Measurements from ENCODE around the gene ECT2L.

ECT2L gene

DNA sequence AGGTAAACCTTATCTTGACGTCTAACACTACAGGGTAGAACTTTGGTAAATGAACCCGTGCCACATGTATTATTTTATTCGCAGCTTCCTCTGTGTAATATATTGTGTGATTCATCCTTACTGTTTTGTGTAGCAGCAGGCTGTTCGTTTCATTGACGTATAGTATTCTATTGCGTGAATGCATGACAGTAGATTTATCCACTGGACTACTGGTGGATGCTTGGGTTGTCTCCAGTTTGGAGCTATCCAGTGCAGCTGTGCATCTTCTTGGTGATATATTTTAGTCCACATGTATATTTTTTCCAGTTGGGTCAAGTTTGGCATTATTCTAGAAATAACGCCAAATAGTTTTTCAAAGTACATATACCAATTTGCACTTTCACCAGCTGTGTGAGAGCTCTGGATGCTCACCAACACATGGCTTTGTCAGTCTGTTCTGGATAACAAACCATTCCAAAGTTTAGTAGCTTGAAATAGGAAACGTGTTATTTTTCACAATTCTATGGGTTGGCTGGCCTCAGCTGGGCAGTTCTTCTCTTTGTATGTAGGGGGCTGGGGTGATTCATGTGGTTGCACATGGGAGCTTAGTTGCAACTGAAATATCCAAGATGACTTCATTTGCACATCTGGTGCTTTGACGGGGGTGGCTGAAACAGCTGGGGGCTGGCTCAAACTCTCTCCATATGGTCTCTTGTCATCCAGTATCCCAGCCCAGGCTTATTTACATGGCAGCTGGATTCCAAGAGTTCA is 9.3 kb downstream of the ECT2L start:
- DNase-seq, result no peak

DNA sequence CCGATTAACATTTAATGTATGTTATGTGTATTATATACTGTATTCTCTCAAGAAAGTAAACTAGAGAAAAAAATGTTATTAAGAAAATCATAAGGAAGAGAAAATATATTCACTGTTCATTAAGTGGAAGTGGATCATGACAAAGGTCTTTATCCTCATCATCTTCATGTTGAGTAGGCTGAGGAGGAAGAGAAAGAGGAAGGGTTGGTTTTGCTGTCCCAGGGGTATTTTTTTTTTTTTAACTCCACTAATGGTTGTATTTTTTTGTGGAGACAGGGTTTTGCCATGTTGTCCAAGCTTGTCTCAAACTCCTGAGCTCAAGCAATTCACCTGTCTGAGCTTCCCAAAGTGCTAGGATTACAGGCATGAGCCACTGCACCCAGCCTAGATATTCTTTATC is 11.0 kb downstream of the ECT2L start:
- no peak for DNase-seq

DNA sequence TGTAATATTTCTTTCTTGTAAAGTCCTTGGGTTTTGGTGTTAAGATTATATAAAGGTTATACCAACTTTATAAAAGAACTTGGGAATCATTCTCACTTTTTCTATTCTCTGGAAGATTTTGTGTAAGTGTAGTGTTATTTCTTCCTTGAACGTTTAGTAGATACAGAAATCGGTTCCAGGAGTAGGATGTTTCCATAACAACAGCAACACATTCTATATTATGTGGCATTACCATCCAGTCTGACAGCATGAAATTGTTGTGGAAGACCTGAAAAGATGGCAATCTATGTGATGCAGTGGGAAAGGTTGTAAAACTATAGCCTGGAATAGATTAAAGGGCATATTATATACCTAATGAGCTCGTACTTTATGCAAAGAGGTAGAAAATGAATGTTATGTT is 13.8 kb downstream of the ECT2L start:
- no peak for DNase-seq

DNA sequence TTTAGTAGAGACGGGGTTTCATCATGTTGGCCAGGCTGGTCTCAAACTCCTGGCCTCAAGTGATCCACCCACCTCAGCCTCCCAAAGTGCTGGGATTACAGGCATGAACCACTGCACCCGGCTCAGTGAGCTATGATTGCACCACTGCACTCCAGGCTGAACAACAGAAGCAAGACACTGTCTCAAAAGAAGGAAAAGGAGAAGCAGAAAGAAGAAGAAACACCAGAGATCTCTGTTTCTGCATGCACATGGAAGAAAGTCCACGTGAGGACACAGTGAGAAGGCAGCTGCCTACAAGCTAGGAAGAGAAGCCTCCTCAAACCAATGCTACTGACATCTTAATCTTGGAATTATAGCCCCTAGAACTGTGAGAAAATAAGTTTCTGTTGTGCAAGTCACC is 16.0 kb downstream of the ECT2L start:
- no peak for DNase-seq

DNA sequence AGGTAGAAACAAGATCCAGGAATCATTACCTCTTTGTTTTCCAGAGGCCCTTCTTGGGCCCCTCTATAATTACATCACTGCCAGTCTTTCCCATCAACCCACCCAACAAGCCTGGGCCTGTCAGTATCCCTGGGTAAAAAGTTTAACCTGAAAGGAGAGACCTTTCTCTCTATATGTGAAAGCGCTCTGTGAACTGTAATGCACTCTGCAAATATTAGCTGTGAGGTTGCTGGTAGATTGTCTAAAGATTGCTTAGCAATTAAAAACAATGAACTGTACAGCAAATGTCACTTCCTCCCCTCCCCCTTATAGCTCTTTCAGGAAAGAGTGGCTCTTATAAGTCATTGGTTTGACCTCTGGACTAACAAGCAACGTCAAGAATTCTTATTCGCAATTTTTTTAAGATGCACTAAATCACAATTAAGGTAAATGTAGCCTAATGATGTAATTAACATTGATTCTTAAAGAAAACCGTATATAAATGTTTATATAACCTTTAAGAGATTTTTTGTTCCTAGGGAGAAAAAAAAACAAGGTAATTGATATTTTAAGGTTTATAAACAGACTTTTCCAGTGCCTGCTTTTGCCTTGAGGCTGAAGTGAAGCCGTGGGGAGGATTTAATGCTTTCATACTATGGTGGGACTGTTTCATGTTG is 18.4 kb downstream of the ECT2L start:
- DNase-seq, result no peak

DNA sequence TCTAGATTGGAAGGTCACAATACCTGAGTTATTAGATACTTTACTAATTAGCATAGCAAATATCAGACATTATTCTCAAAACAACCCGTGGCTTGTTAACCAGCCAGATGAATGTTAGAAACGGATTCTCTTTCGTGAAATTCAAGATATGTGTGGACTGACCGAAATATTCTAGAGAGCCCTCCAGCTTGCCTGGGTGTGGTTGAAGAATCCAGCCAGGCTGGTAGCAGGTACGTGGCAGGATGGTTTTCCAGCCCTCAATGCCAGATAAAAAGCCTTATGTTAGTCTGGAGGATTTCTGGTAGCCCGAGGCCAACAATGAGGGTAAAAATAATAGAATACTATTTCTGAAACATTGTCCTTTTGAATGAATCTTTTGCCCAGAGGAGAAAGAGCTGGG is 19.3 kb downstream of the ECT2L start:
- DNase-seq, result no peak

DNA sequence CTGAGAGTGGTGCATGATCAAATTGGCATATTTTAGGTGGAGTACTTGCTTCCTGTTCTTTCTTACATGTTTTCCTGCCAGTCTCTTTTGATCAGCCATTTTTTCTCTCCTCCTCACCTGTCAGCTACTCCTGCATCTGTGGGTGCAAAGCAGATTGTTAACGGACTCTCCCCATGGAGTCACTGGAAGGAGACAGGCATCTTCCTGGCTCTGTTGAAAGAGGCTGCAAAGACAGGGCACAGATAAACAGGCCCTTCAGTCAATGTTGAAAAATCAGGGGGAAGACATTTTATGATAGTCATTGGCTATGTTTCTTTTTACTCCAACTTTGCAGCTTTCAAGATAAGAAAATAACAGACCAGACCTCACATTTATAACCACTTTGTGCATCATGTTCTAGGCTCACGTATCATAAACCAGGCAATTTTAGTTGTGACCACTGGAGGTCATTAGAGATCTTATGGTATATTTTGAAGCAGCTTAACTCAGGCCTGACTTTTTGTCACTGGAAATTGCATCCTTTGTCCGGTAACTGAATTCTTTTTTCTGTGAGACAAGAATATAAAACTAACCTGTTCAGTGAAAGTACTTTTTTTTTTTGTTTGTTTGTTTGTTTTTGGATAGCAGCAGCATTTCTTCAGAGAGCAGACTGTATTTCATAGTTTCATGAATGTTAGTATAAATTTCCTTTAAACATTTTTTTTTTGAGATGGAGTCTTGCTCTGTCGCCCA is 20.1 kb downstream of the ECT2L start:
- no peak for DNase-seq

DNA sequence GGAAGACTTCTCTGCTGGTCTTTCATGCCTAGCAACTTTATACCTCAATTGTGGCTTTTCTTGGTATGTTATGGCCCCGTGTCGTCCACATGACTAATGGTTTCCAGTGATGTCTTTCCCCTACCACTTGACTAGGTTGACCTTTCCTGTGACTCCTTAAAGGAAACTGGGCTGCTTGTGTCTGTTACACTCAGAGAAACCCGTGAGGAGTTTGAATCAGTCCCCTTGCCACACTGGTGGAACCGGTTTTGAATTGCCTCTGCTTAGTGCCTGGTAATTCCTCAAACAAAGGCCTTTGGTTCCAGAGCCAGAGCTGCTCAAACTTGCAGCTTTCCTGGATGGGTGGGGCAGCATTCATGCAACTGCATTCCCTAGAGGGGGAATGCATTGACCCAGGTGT is 21.9 kb downstream of the ECT2L start:
- DNase-seq, result no peak

DNA sequence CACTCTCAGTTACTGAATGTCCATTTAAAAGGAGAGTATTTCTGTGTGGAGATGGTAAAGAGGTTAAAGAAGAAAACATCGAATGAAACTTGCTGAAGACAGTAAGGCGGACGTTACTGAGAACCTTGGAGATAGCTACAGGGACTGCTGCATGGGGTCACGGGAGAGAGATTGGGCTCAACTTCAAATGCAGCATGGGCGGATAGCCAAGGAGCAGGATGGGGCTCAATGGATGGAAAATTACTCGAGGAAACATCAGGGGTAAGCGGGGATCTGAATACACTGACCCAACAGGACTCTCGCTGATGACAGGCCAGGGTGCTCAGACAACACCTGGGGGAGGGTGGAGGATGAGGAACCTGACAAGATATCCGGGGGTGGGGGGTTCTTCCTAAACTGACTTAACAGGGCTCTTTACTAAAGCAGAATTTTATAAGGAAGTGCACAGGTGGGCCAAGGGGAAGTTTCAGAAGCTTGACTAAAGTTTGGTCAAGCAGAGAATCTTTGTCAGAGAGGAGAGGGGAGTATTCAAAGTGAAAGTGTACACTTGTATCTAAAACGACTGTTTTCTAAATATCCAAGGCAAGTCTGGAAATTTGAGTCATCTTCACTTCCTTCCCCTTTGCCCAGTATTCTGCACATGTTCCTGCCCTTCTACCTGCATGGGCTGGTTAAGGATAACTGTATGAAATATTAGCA is 22.8 kb downstream of the ECT2L start:
- DNase-seq, result no peak

DNA sequence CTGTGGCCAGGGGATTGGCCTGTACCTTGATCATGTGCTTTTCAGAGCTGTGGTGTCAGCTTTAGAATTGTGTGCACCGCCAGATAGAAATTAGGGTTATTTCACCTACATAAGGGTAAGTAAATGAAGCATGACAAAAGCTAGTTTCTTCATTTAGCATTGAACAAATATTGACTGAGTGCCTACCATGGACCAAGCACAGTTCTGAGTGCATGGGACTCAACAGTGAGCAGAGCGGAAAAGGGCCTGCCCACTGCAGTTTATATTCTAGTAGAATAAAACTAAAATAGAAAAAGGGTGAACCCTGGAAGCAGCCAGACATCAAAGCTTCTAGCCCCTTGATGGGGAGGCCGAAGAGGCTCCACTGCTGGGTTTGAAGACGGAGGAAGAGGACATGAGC is 25.6 kb downstream of the ECT2L start:
- no peak for DNase-seq

DNA sequence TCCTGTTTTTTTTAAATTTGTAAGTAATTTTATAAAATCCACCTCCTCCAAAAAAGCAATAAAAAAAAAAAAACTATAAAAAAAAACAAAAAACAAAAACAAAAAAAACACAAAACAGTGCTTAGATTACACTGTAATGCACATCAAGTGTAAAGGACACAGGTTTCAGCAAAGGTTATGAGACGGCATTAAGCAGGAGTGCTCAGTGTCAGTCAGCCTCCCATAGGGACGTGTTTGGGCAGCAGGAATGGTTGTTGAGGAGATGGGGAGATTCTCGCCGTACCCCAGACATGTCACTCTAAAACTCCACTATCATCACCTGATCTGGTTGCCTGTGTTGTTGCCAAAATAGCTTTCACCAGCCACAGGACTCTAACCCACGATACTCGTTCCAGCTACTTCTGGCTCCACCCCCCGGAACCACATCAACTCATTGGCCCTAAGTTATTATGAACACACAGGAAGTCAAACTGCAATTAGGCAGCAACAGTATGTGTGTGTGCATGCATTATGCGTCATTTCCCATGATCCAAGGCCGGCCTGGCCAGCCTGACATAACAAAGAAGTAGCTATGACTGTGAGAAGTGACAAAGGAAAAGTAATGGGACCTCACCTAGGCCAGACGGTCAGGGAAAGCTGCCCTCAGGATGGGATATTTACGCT is 28.7 kb downstream of the ECT2L start:
- DNase-seq, result no peak

DNA sequence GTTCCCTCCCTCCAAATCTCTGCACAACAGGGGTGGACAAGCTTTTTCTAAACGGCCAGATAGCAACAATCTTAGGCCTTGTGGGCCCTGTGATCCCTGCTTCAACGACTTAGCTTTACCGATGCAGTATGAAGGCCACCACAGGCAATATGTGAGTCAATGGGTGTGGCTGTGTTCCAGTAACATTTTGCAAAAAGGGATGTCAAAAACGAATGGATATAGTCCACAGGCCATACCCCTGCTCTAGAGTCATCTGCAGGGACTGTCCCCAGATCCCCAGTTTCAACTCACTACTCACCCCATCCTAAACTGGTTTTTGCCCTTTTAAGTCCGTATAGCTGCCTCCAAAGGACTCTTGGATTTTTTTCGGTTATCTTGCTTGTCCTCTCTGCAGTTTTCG is 34.4 kb downstream of the ECT2L start:
- DNase-seq, result no peak

DNA sequence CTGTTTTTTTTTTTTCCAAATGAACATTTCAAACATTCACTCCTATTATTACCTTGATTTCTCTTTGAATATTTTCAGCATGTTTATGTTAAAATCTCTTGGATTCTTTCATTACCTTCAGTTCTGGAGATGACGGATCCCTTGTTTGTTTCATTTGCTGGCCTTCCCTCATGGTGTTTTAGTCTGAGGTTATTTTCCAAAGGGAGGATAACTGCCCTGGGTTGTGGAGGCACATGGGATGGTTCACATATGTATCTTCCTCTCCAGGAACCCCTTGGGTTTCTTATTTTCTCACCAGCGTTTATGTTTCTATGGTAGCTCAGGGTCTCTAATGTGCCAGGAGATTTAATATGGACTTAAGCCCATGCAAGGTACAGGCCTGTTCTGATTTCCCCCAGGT is 36.3 kb downstream of the ECT2L start:
- no peak for DNase-seq

DNA sequence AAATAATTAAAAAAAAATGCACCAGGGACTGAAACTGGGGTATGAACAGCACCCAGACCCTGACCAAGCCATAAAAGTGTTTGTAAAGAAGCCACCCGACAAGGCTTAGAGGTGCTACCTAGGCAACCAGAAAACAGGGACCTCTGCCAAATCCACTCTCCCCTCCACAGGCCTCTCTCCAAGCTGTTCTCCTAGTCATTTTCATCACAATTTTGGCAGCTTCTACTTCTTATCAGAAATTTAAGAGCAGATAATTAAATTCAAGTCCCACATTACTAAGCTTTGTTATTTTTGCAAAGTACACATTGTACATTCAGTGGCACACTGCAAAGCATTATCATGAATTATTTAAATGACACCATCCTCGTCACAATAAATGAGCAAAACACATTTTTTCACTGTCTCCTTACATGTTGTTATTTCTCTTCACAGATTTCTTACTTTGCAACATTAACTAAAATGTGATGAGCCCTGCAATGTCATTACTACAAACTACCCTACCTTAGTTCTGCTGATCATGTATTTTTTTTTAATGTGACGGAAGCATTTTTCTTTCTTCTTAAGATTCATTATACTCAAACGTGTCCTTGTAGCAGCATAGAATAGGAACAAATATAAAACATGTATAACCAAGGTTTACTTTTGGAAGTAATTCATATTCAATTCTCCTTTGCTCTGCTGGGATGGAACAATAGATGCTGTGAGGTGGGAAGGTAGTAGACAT is 38.1 kb downstream of the ECT2L start:
- no peak for DNase-seq

DNA sequence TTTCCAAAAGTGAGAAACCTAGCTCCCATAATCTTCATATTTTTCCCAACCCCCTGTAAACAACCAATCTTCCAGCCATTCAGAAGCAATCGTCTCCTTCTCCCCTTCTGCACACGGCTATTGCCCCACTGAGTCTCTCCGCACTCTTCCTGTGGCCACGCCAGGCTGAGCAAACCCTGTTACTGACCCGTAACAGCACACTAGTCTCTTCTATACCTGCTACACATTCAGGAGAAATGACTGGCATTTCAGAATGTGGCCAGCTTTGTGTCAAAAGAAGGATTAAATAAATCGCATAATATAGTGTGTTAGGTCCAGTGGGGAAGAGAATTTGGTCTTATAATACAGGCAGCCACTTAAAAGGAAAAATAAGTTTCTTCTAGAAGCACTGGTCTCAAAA is 41.4 kb downstream of the ECT2L start:
- DNase-seq, result no peak

DNA sequence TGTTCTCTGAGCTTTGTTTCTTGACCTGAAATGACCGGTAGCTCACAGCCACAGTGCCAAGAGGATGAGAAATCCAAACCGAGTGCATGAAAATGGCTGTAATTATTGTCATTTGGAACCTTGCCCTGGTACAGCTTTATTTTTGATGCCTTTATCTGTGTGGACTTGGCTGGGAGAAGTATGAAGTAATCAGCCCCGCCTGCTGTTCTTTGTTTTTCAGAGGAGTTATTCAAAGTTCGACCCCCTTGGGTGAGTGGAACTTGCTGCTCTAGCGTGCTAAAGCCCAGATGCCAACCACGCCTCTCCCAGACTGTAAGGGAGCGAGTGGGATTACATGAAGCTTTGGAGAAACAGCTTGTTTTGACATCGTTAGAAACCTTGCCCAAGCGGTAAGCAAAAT is 48.3 kb downstream of the ECT2L start:
- no peak for DNase-seq

DNA sequence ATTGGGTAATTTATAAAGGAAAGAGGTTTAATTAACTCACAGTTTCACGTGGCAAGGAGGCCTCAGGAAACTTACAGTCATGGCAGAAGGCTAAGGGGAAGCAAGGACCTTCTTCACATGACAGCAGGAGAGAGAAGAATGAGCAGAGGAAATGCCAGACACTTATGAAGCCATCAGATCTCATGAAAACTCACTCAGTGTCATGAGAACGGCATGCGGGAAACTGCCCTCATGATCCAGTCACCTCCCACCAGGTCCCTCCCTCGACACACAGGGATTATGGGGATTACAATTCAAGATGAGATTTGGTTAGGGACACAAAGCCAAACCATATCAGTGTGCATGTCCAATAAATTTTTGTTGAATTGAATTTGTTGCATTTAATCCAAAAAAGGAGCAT is 52.0 kb downstream of the ECT2L start:
- DNase-seq, result no peak

DNA sequence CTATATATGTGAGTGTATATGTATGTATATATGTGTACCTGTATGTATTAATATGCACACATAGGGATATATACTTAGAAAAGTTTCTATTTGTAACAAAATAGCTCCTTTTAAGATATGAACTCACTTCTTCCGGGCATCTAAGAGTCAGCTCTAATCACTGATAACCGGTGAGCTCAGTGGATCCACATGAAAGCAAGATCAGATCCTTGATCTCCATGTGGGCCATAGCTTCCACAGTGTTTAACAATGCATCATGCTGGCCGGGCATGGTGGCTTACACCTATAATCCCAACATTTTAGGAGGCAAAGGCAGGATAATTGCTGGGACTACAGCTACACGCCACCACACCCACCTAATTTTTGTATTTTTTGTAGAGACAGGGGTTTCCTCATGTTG is 52.6 kb downstream of the ECT2L start:
- DNase-seq, result no peak

DNA sequence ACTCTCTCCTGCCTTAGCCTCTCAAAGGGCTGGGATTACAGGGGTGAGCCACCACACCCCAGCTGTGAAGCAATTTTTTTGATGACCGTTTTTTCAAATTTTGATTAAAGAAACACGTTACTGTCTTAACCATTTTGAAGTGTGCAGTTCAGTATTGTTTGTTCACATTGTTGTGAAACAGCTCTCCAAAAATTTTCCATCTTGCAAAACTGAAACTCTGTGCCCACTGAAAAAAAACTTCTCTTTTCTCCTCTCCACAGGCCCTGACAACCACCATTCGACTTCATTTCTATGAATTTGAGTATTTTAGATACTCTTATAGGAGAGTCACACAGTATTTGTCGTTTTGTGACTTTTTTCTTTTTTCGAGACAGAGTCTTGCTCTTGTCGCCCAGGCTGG is 53.9 kb downstream of the ECT2L start:
- no peak for DNase-seq

DNA sequence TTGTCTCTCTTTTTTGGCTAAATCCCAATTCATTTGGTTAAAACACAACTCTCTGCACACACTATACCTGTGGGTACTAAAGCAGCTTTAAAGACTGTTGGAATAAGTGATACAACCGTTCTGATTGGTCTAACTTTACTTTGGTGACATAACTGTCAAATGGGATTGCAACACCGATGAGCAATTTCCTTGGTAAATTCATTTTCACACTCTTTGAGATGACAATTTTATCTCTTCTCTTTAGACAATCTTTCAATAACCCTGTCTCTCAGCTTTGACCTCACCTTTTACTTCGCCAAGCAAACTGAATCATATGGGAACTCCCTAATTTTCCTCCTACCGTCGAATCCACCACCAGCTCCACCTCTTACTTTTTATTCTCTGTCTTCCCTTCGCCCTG is 60.8 kb downstream of the ECT2L start:
- no peak for DNase-seq

DNA sequence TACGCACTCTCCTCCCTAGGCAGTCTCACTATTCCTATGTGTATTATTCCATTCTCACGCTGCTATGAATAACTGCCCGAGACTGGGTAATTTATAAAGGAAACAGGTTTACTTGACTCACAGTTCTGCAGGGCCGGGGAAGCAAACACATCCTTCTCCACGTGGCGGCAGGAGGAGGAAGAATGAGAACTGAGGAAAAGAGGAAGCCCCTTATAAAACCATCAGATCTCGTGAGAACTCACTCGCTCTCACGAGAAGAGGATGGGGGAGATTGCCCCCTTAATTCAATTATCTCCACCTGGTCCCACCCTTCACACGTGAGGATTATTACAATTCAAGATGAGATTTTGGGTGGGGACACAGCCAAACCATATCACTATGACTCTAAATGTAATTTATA is 61.9 kb downstream of the ECT2L start:
- no peak for DNase-seq

DNA sequence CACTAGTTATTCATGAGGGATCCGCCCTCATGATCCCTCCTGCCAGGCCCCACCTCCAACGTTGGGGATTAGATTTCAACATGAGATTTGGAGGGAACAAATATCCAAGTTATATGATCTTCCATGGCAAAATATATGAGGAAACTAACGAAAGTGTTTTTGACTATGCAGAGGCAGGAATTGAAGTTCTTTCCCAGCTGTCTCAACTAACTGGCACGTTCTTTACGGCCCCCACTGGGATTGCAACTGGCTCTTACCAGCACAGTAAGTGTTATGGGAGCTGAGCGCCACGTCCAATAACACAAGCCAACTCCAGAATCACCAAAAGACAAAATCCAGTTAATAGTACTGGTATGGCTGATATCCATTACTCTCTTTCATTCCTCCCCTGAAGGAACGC is 66.6 kb downstream of the ECT2L start:
- DNase-seq, result no peak

Data from right kidney (tissue), 1 donor.